ENCODE results near the gene ME3. TPM values are rescaled to one million over a fixed set of nuclear protein-coding genes. Genes with fewer than 3 reads are reported as not detected.
"Not testable (repeated sequence)": the region's sequence is repeated elsewhere in the genome, so short reads cannot be mapped to it uniquely, and the experiment has no call there.

Gene ME3
- total and polyA plus RNA-seq, 2 experiments from 2014 or later, result 3.5 to 17.2 TPM

DNA sequence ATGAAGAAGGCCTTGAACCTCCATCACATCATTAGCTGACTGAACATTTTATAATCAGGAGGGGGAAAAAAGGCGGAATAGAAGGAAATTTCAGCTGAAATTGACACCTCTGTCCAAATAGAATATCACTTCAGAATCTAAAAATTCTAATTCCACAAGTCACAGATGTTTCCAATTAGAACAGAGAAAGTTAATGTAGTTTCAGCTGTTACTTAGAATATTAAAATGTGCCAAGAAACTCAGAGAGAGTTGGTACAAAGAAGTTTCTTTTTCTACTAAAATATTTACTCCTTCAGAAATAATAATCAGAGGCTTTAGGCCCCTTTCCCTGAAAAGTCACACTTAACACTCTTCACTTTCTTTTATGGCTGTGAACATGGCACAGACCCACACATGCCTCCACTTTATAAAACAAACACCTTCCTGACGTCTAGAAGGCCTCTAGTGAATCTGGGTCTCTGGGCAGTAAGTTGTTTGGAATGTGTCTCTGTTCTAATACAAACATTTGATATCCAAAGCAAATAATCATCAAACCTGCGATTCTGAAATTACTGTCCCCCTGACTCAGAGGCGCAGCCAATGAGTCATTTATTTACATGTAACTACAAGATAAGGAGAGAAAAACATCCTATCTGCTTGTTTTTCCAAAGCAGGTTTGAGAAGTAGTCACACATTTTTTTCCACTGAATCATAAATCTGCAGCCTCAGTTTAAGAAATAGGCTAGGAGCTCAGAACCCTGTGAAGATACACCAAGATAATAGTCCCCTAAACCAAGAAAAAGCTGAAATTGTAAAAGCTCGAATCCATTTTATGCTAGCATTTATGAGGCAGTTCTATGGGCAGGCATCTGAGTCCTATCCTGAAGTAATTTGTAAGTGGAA, 148.4 kb downstream of the ME3 start:
- Histone ChIP-seq H3K27me3 (no peaks in the 10 kb centered on the region), H3K4me3 (no peak overlapping the region), H3K36me3 (no peaks in the 10 kb centered on the region), H3K27ac (peak overlapping the region; percentile 0), H3K9me3 (ENCODE audit: low read depth) (no peaks in the 10 kb centered on the region), H3K4me1 (ENCODE audit: low read depth) (peaks cover 23% of the 10 kb centered on the region)
- DNase-seq (ENCODE audit: low read depth in 1 of 2, low spot score in 1 of 2), result peak in 1 of 2 donors; percentile 85
- TF ChIP-seq, protein P1, sequence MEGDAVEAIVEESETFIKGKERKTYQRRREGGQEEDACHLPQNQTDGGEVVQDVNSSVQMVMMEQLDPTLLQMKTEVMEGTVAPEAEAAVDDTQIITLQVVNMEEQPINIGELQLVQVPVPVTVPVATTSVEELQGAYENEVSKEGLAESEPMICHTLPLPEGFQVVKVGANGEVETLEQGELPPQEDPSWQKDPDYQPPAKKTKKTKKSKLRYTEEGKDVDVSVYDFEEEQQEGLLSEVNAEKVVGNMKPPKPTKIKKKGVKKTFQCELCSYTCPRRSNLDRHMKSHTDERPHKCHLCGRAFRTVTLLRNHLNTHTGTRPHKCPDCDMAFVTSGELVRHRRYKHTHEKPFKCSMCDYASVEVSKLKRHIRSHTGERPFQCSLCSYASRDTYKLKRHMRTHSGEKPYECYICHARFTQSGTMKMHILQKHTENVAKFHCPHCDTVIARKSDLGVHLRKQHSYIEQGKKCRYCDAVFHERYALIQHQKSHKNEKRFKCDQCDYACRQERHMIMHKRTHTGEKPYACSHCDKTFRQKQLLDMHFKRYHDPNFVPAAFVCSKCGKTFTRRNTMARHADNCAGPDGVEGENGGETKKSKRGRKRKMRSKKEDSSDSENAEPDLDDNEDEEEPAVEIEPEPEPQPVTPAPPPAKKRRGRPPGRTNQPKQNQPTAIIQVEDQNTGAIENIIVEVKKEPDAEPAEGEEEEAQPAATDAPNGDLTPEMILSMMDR (IDR thresholded peaks at IDR 0.05; ENCODE audit: low read depth, low read length), result no peak

DNA sequence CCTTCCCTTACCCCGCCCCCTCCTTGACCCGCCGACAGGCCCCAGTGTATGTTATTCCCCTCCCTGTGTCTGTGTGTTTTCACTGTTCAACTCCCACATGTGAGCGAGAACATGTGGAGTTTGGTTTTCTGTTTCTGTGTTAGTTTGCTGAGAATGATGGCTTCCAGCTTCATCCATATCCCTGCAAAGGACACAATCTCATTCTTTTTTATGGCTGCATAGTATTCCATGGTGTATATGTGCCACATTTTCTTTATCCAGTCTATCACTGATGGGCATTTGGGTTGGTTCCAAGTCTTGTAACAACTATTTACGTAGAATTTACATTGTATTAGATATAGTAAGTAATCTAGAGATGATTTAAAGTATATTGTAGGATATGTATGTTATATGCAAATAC, 149.9 kb downstream of the ME3 start:
- not testable (repeated sequence) for DNase-seq (ENCODE audit: low read depth in 1 of 2, low spot score in 1 of 2); H3K27ac ChIP-seq; H3K27me3 ChIP-seq; H3K4me3 ChIP-seq; H3K36me3 ChIP-seq; H3K9me3 ChIP-seq (ENCODE audit: low read depth)
- peaks cover 36% of the 10 kb centered on the region for H3K4me1 ChIP-seq (ENCODE audit: low read depth)

DNA sequence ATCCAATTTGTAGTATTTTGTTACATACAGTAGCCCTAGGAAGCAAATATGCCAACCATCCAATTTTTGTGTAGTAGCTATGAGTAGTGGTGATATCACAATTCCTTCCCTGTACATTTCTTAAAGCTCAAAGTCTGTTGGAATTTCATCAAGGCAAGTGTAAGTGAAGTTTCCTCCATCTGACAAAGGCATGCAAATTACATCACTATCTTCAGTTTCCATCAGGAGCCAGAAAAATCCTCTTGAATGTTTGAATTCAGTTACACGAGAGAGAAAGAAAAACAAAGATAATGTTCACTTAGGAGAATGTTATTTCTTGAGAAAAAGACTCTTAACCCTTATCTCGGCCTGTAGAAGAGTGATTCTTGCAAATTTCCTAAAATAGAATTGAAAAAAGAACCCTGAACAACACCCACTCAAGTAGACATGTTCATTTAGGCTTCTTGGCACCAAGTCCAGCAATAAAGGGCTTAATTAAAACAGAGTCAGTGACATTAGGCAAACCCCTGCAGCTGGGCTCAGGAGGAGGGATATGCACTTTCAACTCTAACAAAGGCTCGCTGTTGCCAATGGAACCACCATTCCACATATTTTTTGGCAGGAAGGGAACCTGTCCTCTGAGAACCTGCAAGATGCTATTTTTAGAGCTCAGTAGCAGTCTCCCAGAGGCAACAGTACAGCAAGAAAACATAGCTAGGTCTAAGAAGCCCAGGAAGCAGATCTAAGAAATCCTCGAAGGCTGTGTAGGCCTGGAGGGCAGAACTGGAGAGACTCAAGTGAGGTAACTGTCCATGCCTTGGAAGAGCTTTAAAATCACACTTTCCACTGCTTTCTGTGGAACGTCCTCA, 153.1 kb downstream of the ME3 start:
- H3K36me3 ChIP-seq, result no peaks in the 10 kb centered on the region
- H3K4me3 ChIP-seq, result no peak overlapping the region
- H3K27ac ChIP-seq, result peak overlapping the region; percentile 94
- H3K27me3 ChIP-seq, result no peaks in the 10 kb centered on the region
- DNase-seq (ENCODE audit: low read depth in 1 of 2, low spot score in 1 of 2), result peak; percentile 42 to 81
- H3K9me3 ChIP-seq (ENCODE audit: low read depth), result no peaks in the 10 kb centered on the region
- TF ChIP-seq, protein P1 (IDR thresholded peaks at IDR 0.05; ENCODE audit: low read depth, low read length), result no peak
- peaks cover 46% of the 10 kb centered on the region for H3K4me1 ChIP-seq (ENCODE audit: low read depth)

DNA sequence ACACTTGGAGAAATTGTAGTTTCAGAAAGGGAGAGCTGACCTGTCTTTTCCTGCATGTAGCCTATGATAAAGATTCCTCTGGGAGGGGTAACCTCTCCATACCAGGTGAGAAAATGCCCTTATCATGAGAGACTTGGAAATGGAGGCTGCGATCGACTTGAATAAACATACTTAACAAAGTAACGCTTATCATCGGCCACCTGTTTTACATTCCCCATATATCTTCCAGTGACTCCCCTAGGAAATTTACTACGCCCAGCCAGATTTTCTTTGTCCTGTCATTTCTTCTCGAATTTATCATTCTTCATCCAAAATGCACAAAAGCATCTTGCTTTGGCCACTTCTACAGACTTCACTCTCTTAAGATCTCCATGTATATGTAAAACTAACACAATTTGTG, 154.2 kb downstream of the ME3 start:
- H3K4me1 ChIP-seq (ENCODE audit: low read depth), result peaks cover 51% of the 10 kb centered on the region
- no peaks in the 10 kb centered on the region for H3K27me3 ChIP-seq
- DNase-seq (ENCODE audit: low read depth in 1 of 2, low spot score in 1 of 2), result no peak
- H3K9me3 ChIP-seq (ENCODE audit: low read depth), result no peaks in the 10 kb centered on the region
- no peak overlapping the region for H3K4me3 ChIP-seq
- TF ChIP-seq, protein P1 (IDR thresholded peaks at IDR 0.05; ENCODE audit: low read depth, low read length), result no peak
- peak overlapping the region; percentile 94 for H3K27ac ChIP-seq
- no peaks in the 10 kb centered on the region for H3K36me3 ChIP-seq

DNA sequence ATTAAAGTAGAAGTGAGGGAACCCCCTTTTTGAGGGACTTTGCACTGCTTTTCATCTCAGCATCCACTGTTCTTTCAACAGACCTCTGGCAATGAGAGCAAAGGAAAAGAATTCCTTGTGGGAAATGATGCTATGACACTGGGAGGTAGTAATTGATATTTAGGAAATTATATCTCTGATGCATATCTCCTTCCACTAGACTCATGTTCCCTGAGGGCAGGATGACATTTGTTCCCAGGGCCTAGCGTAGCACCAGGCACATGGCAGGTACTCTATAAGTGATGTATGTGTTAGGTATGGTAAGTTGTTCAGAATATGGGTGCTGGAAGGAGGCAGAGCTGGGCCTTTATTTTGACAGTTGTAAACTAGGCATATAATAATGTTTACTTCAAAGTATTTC, 154.9 kb downstream of the ME3 start:
- TF ChIP-seq, protein P1 (IDR thresholded peaks at IDR 0.05; ENCODE audit: low read depth, low read length), result no peak
- peaks cover 57% of the 10 kb centered on the region for H3K4me1 ChIP-seq (ENCODE audit: low read depth)
- DNase-seq (ENCODE audit: low read depth in 1 of 2, low spot score in 1 of 2), result no peak
- H3K27me3 ChIP-seq, result no peaks in the 10 kb centered on the region
- H3K27ac ChIP-seq, result peak overlapping the region; percentile 94
- H3K4me3 ChIP-seq, result no peak overlapping the region
- no peaks in the 10 kb centered on the region for H3K9me3 ChIP-seq (ENCODE audit: low read depth)
- no peaks in the 10 kb centered on the region for H3K36me3 ChIP-seq

Measured in cardiac muscle cell (in vitro differentiated cells and primary cell).